Measurements from ENCODE around the gene PRSS16.
"Not testable (repeated sequence)": the region's sequence is repeated elsewhere in the genome, so short reads cannot be mapped to it uniquely, and the experiment has no call there.

The PRSS16 gene, protein sequence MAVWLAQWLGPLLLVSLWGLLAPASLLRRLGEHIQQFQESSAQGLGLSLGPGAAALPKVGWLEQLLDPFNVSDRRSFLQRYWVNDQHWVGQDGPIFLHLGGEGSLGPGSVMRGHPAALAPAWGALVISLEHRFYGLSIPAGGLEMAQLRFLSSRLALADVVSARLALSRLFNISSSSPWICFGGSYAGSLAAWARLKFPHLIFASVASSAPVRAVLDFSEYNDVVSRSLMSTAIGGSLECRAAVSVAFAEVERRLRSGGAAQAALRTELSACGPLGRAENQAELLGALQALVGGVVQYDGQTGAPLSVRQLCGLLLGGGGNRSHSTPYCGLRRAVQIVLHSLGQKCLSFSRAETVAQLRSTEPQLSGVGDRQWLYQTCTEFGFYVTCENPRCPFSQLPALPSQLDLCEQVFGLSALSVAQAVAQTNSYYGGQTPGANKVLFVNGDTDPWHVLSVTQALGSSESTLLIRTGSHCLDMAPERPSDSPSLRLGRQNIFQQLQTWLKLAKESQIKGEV

GRCh38 chr6:27247133-27247836 lies at the start of gene PRSS16:
Gene PRSS16 (plus strand): TSS chr6:27247701. CDS start chr6:27247738, 37 bp downstream.
- DNase-seq (ENCODE audit: low spot score), result no peak

DNA sequence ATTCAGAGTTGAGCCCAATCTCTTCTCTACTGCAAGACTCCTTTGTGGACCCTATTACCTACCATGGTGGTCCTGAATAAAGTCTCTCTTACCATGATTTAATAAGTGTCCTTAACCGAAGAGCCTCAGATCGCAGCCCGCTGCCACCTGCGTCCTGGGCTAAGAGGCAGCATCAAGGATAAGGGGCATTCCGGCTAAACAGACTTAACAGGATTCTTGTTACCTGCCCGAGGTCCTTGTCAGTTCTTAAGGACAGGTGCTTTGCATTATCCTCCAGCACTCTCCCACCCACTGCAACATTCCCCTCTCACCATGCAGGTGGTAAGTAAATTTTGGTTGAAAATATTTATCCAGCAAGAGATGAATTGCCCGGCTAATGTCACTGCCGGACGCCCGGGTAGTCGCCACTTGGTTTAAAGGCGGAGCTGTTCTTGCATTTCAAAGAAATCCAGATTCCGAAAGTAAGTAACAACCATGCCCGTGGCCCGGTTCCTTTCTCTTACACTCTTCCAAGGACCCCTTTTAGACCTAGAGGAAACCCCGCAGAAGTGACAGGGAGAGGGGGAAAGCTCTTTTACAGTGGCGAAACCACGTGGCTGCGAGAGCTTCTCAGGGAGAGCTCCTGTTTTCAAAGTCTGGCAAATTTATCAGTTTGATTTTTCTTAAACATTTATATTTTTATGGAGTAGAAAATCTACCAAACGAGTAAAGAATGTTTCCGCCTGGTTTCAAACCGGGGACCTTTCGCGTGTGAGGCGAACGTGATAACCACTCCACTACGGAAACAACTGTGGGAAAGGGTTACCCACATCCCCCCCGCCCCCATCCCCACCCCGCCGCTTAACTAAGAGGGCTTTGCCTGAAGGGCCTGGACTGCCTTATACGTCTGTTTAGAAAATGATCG lies 41.9 kb upstream of the PRSS16 start:
- no peak for DNase-seq (ENCODE audit: low spot score)

GRCh38 chr6:27206806-27207205 lies 40.7 kb upstream of the PRSS16 start:
- DNase-seq (ENCODE audit: low spot score), result no peak

GRCh38 chr6:27208042-27208441 lies 39.5 kb upstream of the PRSS16 start:
- DNase-seq (ENCODE audit: low spot score), result no peak

DNA sequence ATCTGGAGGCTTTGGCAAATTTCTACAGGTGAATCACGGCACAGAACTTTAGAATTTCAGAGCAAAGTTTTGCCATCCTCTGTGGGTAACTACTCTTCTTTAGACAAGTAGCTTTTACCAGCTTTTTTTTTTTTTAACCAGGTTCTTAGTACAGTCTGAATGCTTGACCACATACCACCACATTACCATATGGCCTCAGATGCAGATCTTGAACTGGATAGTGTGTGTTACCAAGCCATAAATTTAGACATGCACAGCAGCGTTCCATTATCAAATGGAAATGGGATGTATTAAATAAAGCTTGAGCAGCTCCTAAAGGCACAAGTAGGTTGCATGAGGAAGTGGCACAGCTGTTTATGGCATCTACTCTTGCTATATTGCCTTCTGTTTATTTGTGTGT lies 38.3 kb upstream of the PRSS16 start:
- no peak for DNase-seq (ENCODE audit: low spot score)

DNA sequence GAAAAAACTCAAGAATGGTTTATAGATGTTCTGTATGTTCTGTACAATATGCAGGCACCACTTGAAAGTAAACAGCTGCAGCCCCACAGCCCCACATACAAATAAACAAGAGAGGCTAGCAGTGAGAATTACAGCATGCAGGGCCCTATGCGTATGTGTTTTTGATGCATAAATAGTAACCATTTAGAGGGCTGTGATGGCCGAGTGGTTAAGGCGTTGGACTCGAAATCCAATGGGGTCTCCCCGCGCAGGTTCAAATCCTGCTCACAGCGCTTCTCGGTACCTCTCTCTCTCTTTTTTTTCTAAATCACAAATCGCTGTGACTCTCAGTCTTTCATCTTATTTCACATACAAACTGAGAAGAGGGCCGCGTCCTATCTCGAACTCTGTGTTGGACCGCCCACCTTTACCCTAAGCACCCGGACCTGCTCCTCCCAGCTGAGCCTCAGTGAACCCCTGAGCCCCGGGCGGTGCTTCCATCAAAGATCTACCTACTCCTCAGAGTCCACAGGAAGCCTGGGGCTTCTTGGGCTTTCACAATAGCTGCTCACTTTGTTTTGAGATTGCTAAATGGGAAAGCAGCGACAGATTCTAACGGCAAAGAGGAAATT lies 37.7 kb upstream of the PRSS16 start:
- no peak for DNase-seq (ENCODE audit: low spot score)

GRCh38 chr6:27213091-27213517 lies 34.4 kb upstream of the PRSS16 start:
- DNase-seq (ENCODE audit: low spot score), result not testable (repeated sequence)

DNA sequence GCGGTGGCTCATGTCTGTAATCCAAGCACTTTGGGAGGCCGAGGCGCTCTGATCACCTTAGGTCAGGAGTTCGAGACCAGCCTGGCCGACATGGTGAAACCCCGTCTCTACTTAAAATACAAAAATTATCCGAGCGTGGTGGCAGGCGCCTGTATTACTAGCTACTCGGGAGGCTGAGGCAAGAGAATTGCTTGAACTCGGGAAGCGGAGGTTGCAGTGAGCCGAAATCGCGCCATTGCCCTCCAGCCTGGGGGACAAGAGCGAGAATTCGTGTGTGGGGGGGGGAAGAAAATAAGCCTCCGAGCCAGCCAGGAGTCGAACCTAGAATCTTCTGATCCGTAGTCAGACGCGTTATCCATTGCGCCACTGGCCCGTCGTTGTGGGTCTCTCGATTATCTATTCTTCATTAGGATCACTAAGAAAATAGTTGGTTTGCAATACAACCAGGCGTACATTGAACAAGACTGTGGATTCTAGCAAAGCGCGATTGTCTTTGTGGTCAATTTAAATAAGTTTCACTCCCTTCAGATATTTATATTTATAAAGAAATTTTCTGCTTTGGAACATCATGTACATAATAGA lies 33.9 kb upstream of the PRSS16 start:
- DNase-seq (ENCODE audit: low spot score), result no peak

GRCh38 chr6:27214126-27214601 lies 33.3 kb upstream of the PRSS16 start:
- no peak for DNase-seq (ENCODE audit: low spot score)

DNA sequence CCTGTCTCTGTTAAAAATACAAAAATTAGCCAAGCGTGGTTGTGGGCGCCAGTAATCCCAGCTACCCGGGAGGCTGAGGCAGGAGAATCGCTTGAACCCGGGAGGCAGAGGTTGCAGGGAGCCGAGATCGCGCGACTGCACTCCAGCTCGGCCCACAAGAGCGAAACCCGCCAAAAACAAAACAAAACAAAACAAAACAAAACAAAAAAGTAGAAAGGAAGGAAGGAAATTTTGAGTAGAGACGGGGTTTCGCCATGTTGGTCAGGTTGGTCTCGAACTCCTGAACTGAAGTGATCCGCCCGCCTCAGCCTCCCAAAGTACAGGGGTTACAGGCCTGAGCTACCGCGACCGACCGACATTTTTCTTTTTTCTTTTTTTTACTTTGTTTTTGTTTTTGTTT lies 30.6 kb upstream of the PRSS16 start:
- DNase-seq (ENCODE audit: low spot score), result no peak

DNA sequence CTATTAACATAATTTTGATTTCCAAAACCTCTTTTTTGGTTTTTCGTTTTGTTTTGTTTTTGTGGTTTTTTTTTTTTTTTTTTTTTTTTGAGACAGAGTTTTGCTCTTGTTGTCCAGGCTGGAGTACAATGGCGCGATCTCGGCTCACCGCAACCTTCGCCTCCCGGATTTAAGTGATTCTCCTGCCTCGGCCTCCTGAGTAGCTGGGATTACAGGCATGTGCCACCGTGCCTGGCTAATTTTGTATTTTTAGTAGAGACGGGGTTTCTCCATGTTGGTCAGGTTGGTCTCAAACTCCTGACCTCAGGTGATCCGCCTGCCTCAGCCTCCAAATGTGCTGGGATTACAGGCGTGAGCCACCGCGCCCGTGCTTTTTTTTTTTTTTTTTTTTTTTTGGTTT lies 24.5 kb upstream of the PRSS16 start:
- DNase-seq (ENCODE audit: low spot score), result not testable (repeated sequence)

- DNase-seq (ENCODE audit: low spot score), result no peak
These were observed 22.8 kb upstream of the PRSS16 start for GRCh38 chr6:27224729-27225128.

DNA sequence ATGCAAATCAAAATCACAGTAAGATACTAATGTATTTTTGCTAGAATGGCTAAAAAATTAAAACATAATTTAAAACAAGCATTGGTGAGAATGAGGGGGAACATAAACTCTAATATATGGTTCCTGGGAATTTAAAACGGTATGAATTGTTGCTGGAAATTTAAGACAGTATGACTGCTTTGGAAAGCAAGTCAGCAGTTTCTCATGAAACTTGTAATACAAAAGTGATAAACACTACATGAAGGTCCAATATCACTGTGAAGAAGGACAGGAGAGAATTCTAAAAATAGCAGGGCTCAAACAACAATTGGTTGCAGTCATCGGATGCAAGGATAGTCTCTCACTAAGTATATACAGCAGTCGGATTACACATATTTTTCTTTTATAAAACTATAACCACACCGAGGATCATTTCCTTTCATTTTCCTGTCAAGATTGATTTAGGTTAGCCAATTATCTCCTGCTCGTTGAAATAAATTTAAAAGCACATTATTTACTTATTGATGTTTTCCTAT lies 18.5 kb upstream of the PRSS16 start:
- no peak for DNase-seq (ENCODE audit: low spot score)

GRCh38 chr6:27230758-27231111 lies 16.8 kb upstream of the PRSS16 start:
- DNase-seq (ENCODE audit: low spot score), result no peak

GRCh38 chr6:27234576-27234975 lies 12.9 kb upstream of the PRSS16 start:
- DNase-seq (ENCODE audit: low spot score), result no peak

GRCh38 chr6:27237089-27237803 lies 10.3 kb upstream of the PRSS16 start:
- DNase-seq (ENCODE audit: low spot score), result peak; percentile 61

DNA sequence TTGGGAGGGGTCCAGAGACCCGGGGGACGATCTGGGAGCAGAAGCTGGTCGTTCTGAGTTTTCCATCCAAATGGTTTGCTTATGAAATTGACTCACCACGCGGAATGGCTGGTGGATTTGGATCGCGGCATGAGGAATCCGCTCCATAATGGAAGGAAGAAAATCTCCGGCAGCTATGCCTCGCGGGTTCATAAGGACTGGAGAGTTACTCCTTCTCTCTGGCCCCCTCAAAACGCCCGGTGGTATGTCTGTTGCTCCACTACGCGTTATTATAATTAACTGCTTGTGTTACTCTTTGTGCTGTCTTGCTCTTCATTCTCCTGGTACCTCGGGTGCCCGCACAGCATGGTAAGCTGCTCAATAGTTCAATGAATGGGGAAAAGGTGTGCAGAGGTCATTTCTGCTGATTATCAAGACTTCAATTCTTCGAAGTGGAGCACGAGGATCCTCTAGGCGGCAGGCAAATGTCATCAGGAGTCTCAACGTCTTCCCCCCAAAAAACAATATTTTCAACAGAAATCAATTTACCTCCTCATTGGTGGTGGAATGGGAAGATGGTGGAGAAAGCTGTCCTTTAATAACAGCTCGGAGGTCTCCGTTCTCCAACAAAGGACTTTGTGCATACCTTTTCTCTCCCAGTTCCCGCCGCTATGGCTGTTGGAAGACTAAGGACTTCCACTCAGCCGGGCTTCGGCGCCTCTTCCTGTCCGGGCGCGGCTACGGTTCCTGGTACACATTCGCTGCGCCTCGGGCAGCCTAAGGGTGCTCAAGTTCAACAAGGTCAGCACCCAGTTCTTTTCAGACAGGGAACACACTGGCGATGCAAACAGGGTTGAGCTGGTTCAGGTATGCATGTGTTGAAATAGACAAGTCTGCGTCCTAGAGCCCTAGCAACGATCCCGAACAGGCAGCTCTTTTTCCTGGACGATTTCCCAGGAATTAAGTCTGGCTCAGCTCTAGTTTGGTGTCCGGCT lies 9.2 kb upstream of the PRSS16 start:
- no peak for DNase-seq (ENCODE audit: low spot score)

DNA sequence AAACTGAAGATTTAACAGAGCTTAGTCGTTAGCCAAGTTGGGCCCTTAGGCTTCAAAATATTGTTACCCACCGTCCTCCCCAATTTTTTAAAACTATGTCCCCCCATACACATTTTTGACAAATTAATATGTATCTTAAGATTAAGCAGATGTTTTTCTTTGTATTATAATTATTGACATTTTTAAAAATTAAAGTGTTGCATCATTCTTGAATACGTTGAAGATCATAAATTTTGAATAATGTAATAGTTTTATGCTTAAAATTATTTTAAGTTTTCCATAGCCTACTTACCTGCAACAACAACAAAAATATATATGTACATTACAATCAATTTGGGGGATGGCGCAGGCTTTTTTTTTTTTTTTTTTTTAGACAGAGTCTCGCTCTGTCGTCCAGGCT lies 8.2 kb upstream of the PRSS16 start:
- DNase-seq (ENCODE audit: low spot score), result no peak

- no peak for DNase-seq (ENCODE audit: low spot score)
These were observed 6.1 kb upstream of the PRSS16 start for GRCh38 chr6:27241443-27241842.
